Myocyte (in vitro differentiated cells): Measurements from ENCODE around the gene SP2. TPM values are rescaled to one million over a fixed set of nuclear protein-coding genes. Genes with fewer than 3 reads are reported as not detected.

Source experiments
- DNase-seq: peaks from one replicate; pipeline ENCODE4 v3.0.0-alpha.2; 2012; ENCODE audit warnings: low read depth
- total RNA-seq: library from RNA; depleted of rRNA; stranded (reverse); fragments of >200 nt; gene quantifications from 2 replicates; pipeline ENCODE4 v1.2.3, GENCODE V29; 2014

The SP2 gene
- total RNA-seq, 1 donor from 2014 or later: 1.8 TPM

DNA sequence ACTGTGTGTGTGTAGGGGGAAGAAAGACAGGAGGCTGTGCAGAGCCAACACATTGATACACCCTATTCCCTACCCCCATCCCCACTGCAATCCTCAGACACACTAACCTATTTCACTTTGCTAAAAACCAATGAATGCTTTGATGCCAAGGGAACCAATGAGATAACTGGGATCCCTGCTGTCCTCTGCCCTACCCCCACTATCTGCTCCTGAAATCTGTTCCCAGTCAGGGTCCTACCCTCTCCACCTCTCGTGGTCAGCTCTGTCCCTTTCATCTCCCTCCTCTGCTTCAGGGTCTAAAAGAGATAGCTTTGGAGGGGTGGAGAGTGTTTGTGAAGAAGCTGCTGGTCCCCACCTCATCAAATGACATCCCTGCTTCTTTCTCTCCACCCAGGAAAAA, 26.0 kb upstream of the SP2 start:
- DNase-seq: no peak

- DNase-seq: no peak
Measured at GRCh38 chr17:47871048-47871447, 25.0 kb upstream of the SP2 start.

- DNase-seq: no peak
Measured at GRCh38 chr17:47872019-47872650, 23.9 kb upstream of the SP2 start.

GRCh38 chr17:47872651-47873161, 23.3 kb upstream of the SP2 start:
- DNase-seq: no peak

DNA sequence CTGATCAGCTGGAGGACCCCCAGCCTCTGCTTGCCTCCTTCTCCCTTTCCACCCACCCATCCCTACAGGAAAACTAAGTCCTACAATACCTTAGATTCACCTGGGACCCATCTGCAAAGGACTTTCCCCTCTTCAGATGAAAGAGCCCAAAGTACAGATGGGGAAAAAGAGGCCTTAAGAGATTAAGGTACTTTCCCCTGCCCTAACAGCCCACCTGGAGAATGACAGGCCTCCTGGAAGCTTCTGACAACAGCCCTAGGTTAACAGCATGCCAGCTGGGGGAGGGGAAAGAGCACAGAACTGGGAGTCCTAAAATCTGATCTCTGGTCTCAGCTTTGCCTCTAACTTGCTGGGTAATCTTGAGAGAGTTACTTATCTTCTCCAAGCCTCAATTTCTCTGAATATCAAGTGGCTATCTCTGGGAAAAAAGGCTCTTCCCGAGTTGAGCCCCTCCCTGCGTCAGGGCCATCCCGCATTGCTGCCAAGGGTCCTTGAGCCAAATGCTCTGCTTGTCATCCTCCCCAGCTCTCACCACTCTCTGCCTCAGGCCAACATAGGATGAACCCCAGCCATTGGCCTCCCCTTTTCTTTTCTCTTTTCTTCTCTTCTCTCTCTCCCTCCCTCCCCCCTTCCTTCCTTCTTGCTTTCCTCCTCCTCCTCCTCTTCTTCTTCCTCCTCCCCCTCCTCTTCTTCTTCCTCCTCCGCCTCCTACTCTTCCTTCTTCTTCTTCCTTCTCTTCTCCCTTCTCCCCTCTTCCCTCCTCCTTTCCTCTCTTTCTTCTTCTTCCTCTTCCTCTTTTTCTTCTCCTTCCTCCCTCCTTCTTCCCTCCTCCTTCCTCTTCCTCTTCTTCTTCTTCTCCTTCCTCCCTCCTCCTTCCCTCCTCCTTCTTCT, 22.6 kb upstream of the SP2 start:
- DNase-seq: no peak

DNA sequence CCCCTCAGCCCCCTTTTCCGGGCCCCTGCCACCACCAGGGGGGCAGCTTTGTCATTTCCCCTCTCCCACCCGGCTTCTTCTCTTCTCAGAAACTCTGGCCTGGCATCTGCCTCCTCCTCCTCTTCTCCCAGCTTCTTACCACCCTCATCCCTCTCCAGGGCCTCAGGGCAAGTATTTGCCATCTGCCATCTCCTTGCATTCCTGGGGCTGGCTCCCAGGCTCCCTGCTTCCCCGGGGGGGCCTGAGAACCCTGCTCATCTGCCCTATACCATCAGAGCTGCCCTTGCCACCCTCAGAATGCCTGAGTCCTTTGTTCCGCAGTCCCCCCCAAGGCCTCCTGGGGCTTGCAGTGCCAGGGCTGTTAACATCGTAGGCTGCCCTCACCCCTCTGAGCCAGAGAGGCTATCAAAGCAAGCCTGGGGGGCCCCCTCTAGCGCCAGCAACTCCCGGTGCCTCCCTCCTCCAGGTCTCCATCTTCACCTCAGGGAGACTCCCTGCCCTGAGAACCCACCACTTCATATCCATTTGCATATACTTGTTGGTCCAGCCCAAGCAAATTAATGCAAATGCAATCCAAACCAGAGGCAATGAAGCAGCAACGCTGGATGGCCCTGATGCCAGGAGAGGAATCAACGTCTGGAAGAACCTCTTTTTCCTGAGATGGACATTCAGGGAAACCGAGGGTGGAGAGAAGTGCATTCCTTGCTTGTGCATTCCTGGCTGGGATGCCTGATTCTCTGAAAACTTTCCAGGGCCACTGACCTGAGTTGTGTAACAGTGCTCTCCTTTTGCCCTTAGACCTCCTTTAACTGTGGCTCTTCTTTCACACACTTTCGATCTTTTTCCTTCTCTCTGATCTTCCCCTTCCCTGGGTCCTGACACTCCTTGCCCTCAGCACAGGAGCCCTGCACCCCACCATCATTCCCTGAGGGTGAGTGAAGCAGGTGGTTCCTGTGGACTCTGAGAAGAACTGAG, 20.7 kb upstream of the SP2 start:
- peak; percentile 31 for DNase-seq

- DNase-seq: no peak
Measured at GRCh38 chr17:47877368-47878034, 18.5 kb upstream of the SP2 start.

DNA sequence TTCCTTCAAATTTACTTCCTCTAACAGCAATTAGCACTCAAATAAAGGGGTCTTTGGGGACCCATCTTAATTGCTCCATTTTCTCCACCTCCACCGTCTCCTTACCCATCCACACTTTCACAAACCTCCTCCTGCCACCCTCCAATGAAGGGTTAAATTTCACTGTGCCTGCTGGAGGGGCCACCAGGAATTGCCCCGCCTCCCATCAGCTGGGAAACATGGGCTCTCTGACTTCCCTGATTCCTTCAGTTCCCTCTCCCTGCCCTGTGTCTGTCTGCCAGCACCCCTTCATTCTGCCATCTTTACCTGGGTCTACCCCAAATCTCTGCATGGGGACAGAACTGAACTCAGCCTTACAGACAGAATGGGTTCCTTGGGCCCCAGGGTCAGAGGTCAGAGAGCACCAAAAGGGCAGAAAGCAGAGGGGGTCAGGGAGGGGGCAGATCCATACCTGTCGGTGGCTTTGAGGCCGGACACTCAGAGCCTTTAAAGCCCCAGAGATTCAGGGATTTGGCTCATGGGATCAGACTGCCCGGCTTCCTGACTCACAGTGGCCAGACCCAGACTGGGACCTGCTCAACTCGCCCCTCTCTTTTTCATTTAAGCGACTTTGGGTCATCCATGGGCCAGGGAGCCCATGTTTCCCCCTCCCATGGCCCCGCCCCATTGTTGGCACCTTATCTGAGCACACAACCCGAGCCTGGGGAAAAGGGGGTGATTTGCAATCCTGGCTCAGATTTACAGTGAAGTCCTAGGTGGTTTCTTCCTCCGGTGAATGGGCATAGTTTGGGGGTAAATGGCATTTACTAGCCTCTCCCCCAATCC, 17.6 kb upstream of the SP2 start:
- peak; percentile 23 for DNase-seq

DNA sequence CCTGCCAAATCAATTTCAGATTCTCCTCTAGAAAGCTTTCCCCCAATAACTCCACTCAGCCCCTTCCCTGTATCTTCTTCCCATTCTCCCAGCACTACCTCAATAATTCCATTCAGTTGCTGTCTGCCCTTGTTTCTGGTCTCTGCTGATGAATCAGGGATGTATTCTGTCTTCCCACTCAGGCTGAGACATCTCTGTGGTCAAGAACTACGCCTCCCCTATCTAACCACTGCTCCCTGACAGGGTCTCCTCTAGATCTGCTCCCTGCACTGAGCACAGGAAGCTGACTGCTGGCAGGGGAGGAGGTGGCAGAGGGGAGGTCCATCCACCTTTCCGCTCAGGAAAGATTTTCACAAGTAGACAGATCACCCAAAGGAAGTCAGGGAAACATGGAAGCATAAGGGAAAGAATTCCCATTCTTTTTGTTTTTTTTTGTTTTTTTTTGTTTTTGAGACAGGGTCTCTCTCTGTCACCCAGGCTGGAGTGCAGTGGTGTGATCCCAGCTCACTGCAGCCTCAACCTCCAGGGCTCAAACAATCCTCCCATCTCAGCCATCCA, 16.9 kb upstream of the SP2 start:
- peak; percentile 63 for DNase-seq

- DNase-seq: no peak
Measured at GRCh38 chr17:47879776-47880454, 16.1 kb upstream of the SP2 start.

- peak; percentile 60 for DNase-seq
Measured at GRCh38 chr17:47882247-47882646, 13.8 kb upstream of the SP2 start.

DNA sequence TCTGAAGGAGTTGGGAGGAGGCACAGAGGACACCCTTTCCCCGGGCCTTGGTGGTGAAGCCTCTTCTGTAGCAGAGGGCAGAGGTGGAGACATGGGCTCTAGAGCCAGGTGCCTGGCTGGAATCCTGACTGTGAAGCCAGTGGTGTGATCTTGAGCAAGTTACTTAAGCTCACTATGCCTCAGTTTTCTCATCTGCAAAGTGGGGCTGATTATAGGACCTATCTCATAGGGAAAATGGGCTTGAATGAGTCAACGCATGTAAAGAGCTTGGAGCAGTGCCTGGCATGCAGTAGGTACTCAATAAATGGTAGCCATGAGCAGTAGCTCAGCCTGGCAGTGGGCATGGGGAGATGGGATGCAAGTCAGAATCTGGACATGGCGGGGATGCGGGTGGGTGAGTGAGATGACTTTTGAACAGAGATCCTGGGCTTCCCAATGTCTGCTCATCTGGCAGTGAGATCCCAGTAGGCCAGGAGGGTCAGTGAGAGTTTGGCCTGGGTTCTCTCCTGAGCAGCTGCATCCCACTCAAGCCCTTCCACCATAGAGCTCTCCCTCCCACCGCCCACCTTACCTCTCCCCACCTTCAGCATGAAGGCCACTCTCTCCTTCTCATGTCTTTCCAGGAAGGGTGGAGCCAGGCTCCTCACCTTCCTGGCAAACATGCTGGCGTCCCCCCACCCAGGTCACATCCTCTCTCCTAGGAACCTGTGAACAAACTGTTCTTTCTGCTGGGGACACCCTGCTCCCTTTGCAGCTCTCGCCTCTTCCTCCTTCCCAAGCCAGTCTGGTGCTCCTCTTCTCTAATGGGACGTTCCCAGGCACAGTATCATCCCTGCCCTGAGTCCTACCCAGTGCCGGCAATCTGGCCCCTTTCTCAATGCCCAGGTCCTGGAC, 13.1 kb upstream of the SP2 start:
- no peak for DNase-seq

DNA sequence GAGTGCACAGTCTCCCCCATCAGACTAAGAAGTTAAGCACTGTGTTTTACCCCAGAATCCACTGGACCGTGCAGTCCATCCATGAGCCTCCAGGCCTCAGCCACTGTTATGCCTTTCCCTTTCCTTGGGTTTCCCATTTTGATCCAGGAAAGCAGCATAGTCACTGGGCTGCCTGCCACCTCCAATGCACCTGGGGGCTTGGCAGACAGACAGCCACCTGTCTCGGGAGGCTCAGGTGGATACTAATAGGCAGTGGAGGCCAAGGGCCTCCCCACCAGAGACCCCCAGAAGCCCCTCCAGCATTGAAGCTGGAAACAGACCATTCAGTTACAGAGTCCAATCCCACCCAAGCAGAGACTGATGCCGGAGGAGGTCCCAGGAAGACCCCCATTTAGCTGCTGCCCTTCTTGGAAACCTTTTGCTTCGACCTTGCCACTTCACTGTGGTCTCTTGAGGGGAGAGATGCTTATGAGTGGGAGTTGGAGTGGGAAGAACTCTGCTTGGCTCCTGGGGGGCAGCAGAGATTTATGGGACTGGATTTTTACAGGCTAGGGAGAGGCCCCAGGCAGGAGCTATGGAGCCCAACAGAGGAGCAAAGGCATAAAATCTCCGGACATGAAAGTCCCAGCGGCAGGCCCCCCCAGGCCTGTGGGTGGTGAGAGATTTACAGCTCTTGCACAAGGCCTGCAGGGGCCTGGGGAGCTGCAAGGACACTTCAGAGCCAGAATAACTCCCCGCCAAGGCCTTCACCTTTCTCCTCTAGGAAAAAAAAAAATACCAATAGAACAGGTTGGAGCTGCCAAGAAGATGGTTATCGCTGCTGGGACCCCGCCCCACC, 12.2 kb upstream of the SP2 start:
- no peak for DNase-seq

- DNase-seq: no peak
Measured at GRCh38 chr17:47884427-47884740, 11.7 kb upstream of the SP2 start.

DNA sequence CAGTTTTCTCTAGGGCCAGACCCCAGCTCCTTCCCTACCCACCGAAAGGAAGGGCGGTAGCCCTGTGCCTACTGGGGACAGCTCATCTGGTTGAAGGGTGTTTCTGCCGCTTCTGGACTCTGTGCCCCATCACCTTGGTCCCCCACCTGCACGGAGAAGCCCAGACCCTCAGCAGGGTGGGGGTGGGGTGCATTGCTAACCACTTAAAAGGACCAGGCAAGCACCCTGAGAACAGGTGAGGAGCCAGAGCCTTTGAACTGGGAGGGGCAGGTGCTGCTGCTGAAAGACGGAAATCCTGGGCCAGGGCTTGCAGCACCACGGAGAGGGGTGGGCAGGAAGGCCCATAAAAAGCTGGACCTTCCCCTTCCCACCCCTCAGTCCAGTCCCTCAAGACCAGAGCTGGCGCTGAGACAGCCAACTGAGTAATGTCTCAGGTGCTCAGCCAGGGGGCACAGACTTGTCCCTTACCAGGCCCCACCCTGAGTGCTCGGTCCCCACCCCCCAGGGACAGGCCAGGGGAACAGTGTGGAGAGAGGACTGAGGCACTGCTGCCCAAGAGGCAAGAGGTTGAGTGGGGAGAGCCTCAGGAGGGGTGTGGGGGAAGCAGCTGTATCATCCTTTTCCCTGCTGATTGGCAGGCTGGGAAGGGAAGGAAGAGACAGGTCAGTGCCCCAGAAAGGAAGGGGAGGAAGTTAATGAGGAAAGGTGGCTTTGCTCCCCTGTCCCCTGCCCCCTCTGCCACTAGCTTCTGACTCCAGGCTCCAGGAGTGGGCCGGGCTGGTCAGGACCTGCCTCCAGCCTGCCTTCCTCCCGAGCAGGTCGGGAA, 10.9 kb upstream of the SP2 start:
- no peak for DNase-seq

GRCh38 chr17:47888293-47888692, 7.7 kb upstream of the SP2 start:
- no peak for DNase-seq
